ENCODE measurements around the gene ARHGAP5. TPM values are rescaled to one million over a fixed set of nuclear protein-coding genes. Genes with fewer than 3 reads are reported as not detected.

Gene ARHGAP5
- total and polyA plus RNA-seq, 9 of the 15 experiments (the other 6 are each of a cell fraction or from before 2014, with no cell fraction given), result 3.1 to 21.8 (median 12.1) TPM

GRCh38 chr14:32203928-32204357 lies 126.8 kb downstream of the ARHGAP5 start (continued):
- no peak for TF ChIP-seq ZNF318 (IDR thresholded peaks at IDR 0.05; ENCODE audit: borderline replicate concordance in 1 of 2, low read depth in 1 of 2)
- TF ChIP-seq ATF1 (CRISPR knock-in tag; IDR thresholded peaks at IDR 0.05), result no peak
- TF ChIP-seq ATF1 (tag; IDR thresholded peaks at IDR 0.05), result no peak
- TF ChIP-seq ZNF551 (CRISPR knock-in tag; IDR thresholded peaks at IDR 0.05), result no peak
- no peak for TF ChIP-seq ZBTB1 (CRISPR knock-in tag; IDR thresholded peaks at IDR 0.05; ENCODE audit: borderline replicate concordance, low read depth)
- TF ChIP-seq RBBP5 (IDR thresholded peaks at IDR 0.05; ENCODE audit: borderline replicate concordance, insufficient read depth, low read length, poor library complexity, severe bottlenecking), result peak; percentile 10
- TF ChIP-seq FOXJ3 (CRISPR knock-in tag; IDR thresholded peaks at IDR 0.05), result no peak
- no peak for TF ChIP-seq ZNF717 (CRISPR knock-in tag; IDR thresholded peaks at IDR 0.05)
- TF ChIP-seq ZNF449 (CRISPR knock-in tag; IDR thresholded peaks at IDR 0.05), result no peak
- TF ChIP-seq STAT5B (CRISPR knock-in tag; IDR thresholded peaks at IDR 0.05), result no peak
- no peak for TF ChIP-seq PCBP2 (IDR thresholded peaks at IDR 0.05; ENCODE audit: low read depth, low read length, poor library complexity, severe bottlenecking)
- no peak for TF ChIP-seq HNRNPK (IDR thresholded peaks at IDR 0.05; ENCODE audit: low read depth, low read length, poor library complexity, severe bottlenecking)
- TF ChIP-seq, protein P1, sequence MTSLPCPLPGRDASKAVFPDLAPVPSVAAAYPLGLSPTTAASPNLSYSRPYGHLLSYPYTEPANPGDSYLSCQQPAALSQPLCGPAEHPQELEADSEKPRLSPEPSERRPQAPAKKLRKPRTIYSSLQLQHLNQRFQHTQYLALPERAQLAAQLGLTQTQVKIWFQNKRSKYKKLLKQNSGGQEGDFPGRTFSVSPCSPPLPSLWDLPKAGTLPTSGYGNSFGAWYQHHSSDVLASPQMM (CRISPR knock-in tag; IDR thresholded peaks at IDR 0.05), result no peak

Measured in K562 (cell line).